GM19240 (cell line): ENCODE measurements around the gene CORO2B.

Experiments used
- DNase-seq: peaks from one replicate; pipeline ENCODE4 v3.0.0; 2011; ENCODE audit warnings: low spot score; ENCODE audit not compliant: insufficient read length

CORO2B gene

DNA sequence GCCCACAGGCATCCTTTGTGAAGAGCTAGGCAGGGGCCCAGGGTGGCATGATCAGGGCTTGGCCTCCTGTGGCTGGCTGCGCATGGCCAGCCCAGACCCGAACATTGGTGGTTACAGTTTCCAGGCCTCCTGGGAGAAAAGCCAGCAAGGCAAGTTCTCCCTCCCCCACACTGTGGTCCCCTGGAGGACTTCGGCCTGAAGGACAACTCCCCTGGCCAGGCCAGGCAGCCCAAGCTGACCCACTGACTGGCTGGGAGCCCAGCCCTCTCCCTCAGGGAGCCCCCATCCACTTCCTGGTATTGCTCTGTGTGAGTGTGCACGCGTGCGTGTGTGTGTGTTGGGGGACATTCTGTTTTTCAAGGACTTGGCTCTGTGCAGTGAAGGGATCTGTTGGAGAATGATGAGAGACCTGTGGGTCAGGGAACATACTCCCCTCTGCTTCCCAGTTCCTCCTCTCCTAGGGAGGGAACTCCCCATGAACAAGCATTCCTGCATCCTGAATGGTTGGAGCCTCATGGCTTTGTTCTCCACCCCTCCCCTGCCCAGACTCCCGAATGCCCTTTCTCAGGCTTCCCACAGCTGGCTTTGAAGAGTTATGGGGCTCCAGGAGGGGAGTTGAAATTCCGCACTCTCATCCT, 29.5 kb downstream of the CORO2B start:
- no peak for DNase-seq

DNA sequence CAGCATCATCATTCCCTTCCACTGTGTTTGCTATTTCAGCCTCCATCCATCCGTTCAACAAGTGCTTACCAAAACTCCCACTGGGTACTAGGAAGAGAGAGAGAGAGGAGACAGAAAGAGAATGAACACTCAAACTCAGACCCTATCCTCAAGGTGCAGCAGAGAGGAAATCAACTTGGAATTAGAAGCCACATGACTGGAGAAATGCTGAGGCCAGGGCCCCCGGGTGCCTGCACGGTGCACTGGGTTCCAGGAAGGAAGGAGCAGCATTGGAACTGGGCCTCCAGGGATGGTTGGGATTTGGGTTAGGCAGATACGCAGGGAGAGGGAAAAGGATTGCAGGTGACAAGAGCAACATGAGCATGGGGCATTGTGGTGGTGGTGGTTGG, 30.0 kb downstream of the CORO2B start:
- no peak for DNase-seq

DNA sequence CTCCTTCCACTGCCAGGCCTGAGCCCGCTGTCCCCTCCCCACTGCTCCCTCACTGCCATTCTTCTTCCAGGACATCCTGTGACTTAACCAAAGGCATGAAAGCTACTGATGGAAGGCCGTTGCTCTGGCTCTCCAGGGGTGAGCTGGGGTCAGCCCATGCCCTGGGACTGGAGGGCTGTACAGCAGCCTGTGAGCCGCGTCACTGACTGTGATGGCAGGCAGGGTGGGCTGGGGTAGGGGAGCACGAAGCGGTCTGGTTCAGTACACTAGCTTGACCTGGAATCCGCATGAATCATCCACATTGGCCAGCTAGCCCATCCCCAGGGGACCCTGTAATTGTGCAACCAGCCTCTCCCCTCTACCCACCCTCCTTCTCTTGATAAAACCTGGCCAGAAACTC, 30.8 kb downstream of the CORO2B start:
- no peak for DNase-seq

DNA sequence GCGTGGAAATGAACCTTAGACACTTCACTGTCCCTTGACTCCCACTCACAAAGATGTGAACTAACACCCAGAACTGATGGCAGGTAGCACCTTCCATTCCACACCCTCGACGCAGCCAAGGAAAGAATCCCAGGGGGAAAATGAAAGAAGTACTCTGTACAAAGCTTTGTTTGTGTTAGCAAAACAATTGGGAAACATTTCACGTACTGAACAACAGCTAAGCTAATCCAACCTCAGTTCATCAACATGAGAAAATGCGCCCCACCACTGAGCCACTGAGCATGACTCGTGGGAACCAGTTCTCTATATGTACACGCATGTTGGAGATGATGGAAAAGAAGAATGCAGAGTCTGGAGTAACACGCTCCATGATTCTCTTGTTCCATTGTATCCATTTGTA, 32.0 kb downstream of the CORO2B start:
- no peak for DNase-seq

- no peak for DNase-seq
These were observed 33.7 kb downstream of the CORO2B start for GRCh38 chr15:68612503-68612902.

DNA sequence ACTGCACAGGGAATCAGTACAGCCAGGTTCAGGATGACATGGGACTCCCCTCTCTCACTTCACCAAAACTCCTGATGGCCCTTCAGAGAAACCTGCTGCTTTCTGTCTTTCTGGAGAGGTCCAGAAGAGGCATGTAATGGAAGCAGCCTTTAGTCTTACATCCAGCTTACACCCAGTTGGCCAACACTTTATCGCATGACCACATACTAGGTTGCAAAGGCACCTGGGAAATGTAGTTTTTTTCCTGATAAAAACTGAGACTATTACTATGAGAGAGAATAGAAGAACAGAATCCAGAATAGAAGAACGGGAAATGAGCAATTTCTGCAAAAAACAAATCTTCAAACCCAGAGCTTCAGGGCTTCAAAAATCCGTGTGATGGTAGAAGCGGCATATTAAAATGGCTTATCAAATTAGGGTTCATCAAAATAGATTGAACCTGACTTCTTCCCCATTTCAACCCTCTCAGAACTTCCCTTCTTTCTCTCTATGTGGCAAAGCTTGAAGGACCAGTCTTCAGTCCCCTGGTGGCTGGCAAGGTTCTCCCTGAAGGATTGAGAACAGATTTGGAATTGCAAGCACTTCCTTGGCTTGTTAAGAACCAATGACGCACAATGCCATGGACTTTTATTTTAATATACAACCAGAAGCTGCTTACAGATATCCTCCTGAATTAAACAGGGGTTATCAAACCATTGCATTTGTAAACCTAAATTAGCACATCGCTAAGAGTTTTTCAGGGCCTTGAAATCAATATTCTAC, 34.4 kb downstream of the CORO2B start:
- DNase-seq = no peak

DNA sequence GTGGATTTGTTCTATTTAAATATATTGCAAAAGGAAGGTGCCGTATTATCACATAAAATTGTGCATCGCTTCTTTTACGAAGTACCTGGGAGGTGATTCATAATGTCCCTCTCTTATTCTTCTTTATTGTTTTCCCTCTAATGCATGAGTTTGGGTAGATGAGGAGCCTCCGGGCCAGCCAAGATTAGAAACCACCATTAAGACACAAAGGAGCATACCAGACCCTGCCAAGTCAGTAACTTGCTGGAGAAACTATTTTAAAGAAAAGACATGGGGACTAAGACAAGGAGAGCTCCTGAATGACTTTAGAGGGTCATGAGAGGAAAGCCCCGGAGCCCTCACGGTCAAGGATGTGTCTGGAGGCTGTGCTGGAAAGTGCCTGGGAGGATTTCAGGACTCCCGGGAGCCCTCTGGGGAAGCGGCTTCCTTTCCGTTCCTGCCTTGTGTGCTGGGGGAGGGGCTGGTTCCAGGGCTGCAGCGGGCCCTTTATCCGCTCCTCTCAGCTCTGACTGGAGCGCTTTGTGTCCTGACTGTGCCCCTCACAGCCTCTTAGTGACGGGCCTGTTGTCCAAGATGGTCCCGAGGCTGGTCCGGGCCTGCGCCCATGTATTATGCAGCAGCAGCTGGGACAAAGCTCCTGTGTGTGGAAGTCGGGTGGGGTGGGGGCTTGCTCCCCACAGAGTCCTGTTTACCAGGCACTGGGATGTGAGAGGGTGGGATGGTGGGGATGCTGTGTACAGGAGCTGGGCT, 35.7 kb downstream of the CORO2B start:
- no peak for DNase-seq

GRCh38 chr15:68615301-68615700, 36.5 kb downstream of the CORO2B start:
- DNase-seq = no peak

GRCh38 chr15:68615811-68616210, 37.0 kb downstream of the CORO2B start:
- DNase-seq = no peak

- no peak for DNase-seq
These were observed 37.6 kb downstream of the CORO2B start for GRCh38 chr15:68616397-68616796.

- DNase-seq = no peak
These were observed 38.2 kb downstream of the CORO2B start for GRCh38 chr15:68617001-68617400.

- no peak for DNase-seq
These were observed 39.0 kb downstream of the CORO2B start for GRCh38 chr15:68617777-68618176.

- DNase-seq = no peak
These were observed 39.6 kb downstream of the CORO2B start for GRCh38 chr15:68618394-68618793.

- DNase-seq = no peak
These were observed 40.3 kb downstream of the CORO2B start for GRCh38 chr15:68618908-68619698.

GRCh38 chr15:68620721-68621527, 42.1 kb downstream of the CORO2B start:
- no peak for DNase-seq

DNA sequence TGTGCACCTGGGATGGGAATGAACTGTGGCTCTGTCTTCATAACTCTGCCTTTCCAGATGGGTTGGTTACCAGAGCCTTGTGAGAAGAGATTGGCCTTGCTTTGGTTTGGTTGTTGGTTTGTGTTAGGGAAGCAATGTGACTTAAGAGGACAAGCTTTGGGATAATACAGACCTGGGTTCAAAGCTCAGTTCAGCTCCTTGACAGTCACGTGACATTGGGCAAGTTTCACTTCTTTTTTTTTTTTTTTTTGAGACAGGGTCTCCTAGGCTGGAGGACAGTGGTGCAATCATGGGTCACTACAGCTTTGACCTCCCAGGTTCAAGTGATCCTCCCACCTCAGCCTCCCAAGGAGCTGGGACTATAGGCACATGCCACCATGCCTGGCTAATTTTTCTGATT, 42.7 kb downstream of the CORO2B start:
- DNase-seq = no peak

DNA sequence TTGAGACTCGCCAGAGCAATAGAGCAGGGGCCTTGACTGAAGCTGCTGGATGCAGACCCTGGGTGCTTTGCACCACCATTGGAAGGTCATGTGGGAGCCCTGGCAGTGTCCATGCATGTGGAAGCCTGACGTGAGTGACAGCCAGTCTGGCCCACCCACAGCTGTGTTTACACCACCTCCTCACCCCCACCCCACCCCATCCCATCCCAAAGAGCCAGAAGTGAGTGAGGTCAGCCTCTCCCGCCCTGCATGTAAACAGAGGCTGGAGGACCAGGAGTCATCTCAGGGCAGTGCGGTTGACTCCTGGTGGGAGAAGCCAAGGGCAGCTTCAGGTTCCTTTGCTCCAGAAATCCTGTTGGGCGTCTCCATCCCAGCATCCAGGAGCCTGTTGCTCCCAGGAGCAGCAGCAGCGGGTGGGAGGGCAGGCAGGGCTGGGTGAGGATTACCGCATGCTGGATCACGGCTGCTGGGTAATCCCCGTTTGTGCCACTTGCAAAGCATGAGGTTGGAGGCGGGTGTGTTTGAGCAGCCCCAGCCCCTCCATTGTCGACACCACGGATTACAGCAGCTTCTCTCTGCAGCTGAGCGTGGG, 44.6 kb downstream of the CORO2B start:
- no peak for DNase-seq

GRCh38 chr15:68625853-68626252, 47.1 kb downstream of the CORO2B start:
- no peak for DNase-seq

DNA sequence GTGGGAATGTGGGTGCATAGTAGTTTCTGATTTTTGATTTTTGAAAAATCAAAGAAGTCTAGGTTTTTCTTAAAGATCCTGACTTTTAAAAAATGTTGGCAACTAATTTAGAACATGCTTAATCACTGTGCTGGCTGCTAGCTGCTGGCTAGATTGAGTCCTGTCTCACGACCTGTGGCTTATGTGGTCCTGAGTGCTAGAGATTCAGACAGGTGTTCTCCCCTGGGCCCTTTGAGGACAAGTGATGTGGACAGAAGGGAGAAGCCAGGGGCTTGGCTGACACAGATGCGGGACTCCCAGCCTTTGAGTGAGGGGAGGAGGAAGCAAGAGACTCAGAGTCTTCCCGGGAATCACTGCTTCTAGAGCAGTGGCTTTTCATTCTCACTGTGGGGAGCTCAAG, 47.5 kb downstream of the CORO2B start:
- no peak for DNase-seq

- DNase-seq = no peak
These were observed 47.9 kb downstream of the CORO2B start for GRCh38 chr15:68626739-68627138.
